ENCODE results near the gene PRPH2. TPM values are rescaled to one million over a fixed set of nuclear protein-coding genes. Genes with fewer than 3 reads are reported as not detected.
"Not testable (repeated sequence)": the region's sequence is repeated elsewhere in the genome, so short reads cannot be mapped to it uniquely, and the experiment has no call there.

Gene PRPH2
- total and polyA plus RNA-seq, 2 experiments from 2014 or later, result not detected

DNA sequence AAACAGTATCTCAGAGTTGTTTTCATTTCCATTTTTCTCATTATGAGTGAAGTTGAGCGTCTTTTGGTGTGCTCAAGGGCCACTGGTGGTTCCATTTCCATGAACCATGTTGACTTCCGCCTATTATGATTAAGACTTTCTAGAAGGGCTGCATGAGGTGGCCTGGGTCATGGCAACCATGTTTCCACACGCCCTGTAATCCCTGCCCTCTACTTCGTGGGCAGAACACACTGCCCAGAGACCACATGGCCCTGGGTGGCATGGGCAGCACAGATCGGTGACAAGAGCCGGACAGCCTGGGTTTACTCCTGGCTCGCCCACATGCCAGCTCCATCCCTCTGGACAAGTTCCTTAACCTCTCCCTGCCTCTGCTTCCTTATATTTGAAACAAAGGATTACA lies 14.8 kb downstream of the PRPH2 start:
- no peak overlapping the region for H3K4me2 ChIP-seq
- no peaks in the 10 kb centered on the region for H4K20me1 ChIP-seq (ENCODE audit: insufficient read depth, poor library complexity, severe bottlenecking)
- no peak overlapping the region for H2AFZ ChIP-seq
- H3K27ac ChIP-seq, result no peak overlapping the region
- H3K9me2 ChIP-seq (replicated peaks; ENCODE audit: insufficient read depth), result no peaks in the 10 kb centered on the region
- no peak for DNase-seq (ENCODE audit: low spot score)
- H3K4me1 ChIP-seq (ENCODE audit: insufficient read depth), result no peaks in the 10 kb centered on the region
- 95% methylated on average over 7 of the region's 7 CpGs for WGBS (ENCODE audit: low lambda C conversion rate, missing lambda C conversion rate)
- H3K27me3 ChIP-seq, result no peaks in the 10 kb centered on the region
- no peak for TF ChIP-seq EZH2phosphoT487 (IDR thresholded peaks at IDR 0.05; ENCODE audit: low read depth, severe bottlenecking, unreplicated experiment)
- TF ChIP-seq, protein P1, sequence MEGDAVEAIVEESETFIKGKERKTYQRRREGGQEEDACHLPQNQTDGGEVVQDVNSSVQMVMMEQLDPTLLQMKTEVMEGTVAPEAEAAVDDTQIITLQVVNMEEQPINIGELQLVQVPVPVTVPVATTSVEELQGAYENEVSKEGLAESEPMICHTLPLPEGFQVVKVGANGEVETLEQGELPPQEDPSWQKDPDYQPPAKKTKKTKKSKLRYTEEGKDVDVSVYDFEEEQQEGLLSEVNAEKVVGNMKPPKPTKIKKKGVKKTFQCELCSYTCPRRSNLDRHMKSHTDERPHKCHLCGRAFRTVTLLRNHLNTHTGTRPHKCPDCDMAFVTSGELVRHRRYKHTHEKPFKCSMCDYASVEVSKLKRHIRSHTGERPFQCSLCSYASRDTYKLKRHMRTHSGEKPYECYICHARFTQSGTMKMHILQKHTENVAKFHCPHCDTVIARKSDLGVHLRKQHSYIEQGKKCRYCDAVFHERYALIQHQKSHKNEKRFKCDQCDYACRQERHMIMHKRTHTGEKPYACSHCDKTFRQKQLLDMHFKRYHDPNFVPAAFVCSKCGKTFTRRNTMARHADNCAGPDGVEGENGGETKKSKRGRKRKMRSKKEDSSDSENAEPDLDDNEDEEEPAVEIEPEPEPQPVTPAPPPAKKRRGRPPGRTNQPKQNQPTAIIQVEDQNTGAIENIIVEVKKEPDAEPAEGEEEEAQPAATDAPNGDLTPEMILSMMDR (IDR thresholded peaks at IDR 0.05; ENCODE audit: poor library complexity), result no peak
- no peak for TF ChIP-seq EZH2 (IDR thresholded peaks at IDR 0.05; ENCODE audit: borderline replicate concordance)
- no peaks in the 10 kb centered on the region for H3K79me2 ChIP-seq
- no peak overlapping the region for H3K4me3 ChIP-seq
- no peaks in the 10 kb centered on the region for H3K36me3 ChIP-seq (replicated peaks; ENCODE audit: insufficient read depth, low read depth)
- H3K9me3 ChIP-seq (ENCODE audit: low read depth), result no peaks in the 10 kb centered on the region

DNA sequence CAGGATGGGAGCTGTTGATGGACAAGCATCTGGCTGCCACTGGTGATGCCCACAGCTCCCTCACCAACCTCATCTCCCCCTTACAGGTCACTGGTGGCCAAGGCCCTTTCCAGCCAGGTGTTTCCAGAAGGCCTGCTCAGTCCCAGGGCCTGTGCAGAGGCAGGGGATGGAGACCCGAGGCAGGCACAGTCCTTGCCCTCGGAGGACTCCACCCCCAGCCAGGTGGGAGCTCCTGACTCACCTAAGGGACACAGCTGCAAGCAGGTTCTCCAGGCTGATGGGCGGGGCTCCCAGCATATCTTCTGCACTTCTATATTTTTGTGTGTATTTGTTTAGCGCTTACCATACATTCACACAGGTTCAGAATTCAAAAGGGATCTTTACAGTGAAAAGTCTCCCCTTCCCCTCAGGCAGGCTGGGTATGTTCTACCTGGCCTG lies 17.4 kb downstream of the PRPH2 start:
- WGBS (ENCODE audit: low lambda C conversion rate, missing lambda C conversion rate), result 85% methylated on average over 4 of the region's 4 CpGs
- no peak for DNase-seq (ENCODE audit: low spot score)
- H2AFZ ChIP-seq, result no peak overlapping the region

DNA sequence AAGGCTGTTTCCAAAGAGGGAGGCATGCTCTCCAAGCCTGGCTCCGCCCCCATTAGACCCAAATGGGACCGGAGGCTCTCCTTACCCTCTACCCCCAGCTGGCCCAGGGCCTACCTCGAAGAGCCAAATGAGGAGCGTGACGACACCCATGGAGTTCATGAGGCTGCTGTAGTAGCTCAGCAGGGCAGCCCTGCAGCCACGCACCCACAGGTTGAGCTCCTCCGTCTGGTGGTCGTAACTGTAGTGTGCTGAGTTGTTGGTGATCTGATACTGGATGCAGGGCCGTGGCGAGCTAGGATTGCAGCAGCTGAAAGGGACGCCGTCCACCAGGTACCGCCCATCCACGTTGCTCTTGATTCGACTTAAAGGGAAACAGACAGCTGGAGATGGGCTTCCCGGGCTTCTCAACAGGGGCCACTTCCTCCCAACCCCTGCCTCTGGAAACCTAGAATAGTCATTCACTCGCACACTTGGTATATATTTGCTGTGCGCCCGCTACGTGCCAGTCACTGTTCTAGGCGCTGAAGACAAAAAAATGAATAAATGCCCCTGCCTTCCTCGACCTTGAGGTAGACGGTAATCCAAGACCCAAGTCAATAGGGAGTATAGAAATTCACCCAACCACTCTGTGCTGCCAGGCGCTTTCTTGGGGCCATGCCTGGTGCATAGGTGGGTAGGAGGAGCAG lies 18.0 kb downstream of the PRPH2 start:
- Histone ChIP-seq H3K27me3 (no peaks in the 10 kb centered on the region), H3K36me3 (replicated peaks; ENCODE audit: insufficient read depth, low read depth) (no peaks in the 10 kb centered on the region), H3K4me3 (no peak overlapping the region), H3K4me1 (ENCODE audit: insufficient read depth) (no peaks in the 10 kb centered on the region), H3K79me2 (no peaks in the 10 kb centered on the region), H4K20me1 (ENCODE audit: insufficient read depth, poor library complexity, severe bottlenecking) (no peaks in the 10 kb centered on the region), H3K4me2 (no peak overlapping the region), H2AFZ (no peak overlapping the region), H3K9me2 (replicated peaks; ENCODE audit: insufficient read depth) (no peaks in the 10 kb centered on the region), H3K9me3 (ENCODE audit: low read depth) (no peaks in the 10 kb centered on the region), H3K27ac (no peak overlapping the region)
- WGBS (ENCODE audit: low lambda C conversion rate, missing lambda C conversion rate), result 68% methylated on average over 24 of the region's 24 CpGs
- no peak for DNase-seq (ENCODE audit: low spot score)
- TF ChIP-seq, protein P1 (IDR thresholded peaks at IDR 0.05; ENCODE audit: poor library complexity), result no peak
- TF ChIP-seq EZH2 (IDR thresholded peaks at IDR 0.05; ENCODE audit: borderline replicate concordance), result no peak
- TF ChIP-seq EZH2phosphoT487 (IDR thresholded peaks at IDR 0.05; ENCODE audit: low read depth, severe bottlenecking, unreplicated experiment), result no peak

More for the DNA sequence above, 17.4 kb downstream of the PRPH2 start:
- H3K27me3 ChIP-seq, result no peaks in the 10 kb centered on the region
- no peak overlapping the region for H3K4me3 ChIP-seq
- H3K36me3 ChIP-seq (replicated peaks; ENCODE audit: insufficient read depth, low read depth), result no peaks in the 10 kb centered on the region
- no peaks in the 10 kb centered on the region for H4K20me1 ChIP-seq (ENCODE audit: insufficient read depth, poor library complexity, severe bottlenecking)
- H3K9me2 ChIP-seq (replicated peaks; ENCODE audit: insufficient read depth), result no peaks in the 10 kb centered on the region
- H3K9me3 ChIP-seq (ENCODE audit: low read depth), result no peaks in the 10 kb centered on the region
- TF ChIP-seq, protein P1 (IDR thresholded peaks at IDR 0.05; ENCODE audit: poor library complexity), result no peak
- TF ChIP-seq EZH2 (IDR thresholded peaks at IDR 0.05; ENCODE audit: borderline replicate concordance) (no peak), EZH2phosphoT487 (IDR thresholded peaks at IDR 0.05; ENCODE audit: low read depth, severe bottlenecking, unreplicated experiment) (no peak)
- H3K27ac ChIP-seq, result no peak overlapping the region
- H3K4me2 ChIP-seq, result no peak overlapping the region
- H3K79me2 ChIP-seq, result no peaks in the 10 kb centered on the region
- H3K4me1 ChIP-seq (ENCODE audit: insufficient read depth), result no peaks in the 10 kb centered on the region

DNA sequence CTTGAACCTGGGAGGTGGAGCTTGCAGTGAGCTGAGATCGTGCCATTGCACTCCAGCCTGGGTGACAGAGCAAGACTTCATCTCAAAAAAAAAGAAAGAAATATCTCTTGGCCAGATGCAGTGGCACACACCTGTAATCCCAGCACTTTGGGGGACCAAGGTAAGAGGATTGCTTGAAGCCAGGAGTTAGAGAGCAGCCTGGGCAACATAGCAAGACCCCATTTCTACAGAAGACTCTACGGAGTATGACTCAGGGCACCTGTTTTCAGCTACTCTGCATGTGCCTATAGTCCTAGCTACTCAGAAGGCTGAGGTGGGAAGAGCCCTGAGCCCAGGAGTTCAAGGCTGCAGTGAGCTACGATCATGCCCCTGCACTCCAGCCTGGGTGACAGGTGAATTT lies 19.6 kb downstream of the PRPH2 start:
- not testable (repeated sequence) for H3K27ac ChIP-seq; H3K9me3 ChIP-seq (ENCODE audit: low read depth); H3K27me3 ChIP-seq; H3K4me1 ChIP-seq (ENCODE audit: insufficient read depth); H3K79me2 ChIP-seq; H4K20me1 ChIP-seq (ENCODE audit: insufficient read depth, poor library complexity, severe bottlenecking); DNase-seq (ENCODE audit: low spot score); H3K4me2 ChIP-seq; H3K36me3 ChIP-seq (replicated peaks; ENCODE audit: insufficient read depth, low read depth); H2AFZ ChIP-seq; H3K4me3 ChIP-seq; H3K9me2 ChIP-seq (replicated peaks; ENCODE audit: insufficient read depth)
- WGBS (ENCODE audit: low lambda C conversion rate, missing lambda C conversion rate), result 97% methylated on average over 3 of the region's 3 CpGs
